PFSK-1 (cell line): ENCODE data around the gene ARAP1.

Experiments
- POLR2AphosphoS5 ChIP-seq: IDR thresholded peaks from 2 replicates; pipeline ENCODE4 v1.6.1; 2012; ENCODE audit warnings: low read depth, mild to moderate bottlenecking, control low read depth, low read length, moderate library complexity
- REST ChIP-seq, 2 experiments: IDR thresholded peaks; 2 replicates each; pipeline versions ENCODE4 v1.6.1 to v1.8.0; 2011 to 2012; ENCODE audit warnings: low read depth in 2 of 2, low read length in 2 of 2, control low read depth in 1 of 2, inconsistent platforms in 1 of 2, mild to moderate bottlenecking in 1 of 2, moderate library complexity in 1 of 2; ENCODE audit not compliant: insufficient read depth in 1 of 2
- SIN3A ChIP-seq: IDR thresholded peaks from 2 replicates; pipeline ENCODE4 v1.6.1; 2012; ENCODE audit warnings: mild to moderate bottlenecking, low read length, moderate library complexity, borderline replicate concordance; ENCODE audit not compliant: insufficient read depth

- TF ChIP-seq POLR2AphosphoS5 (no peak), REST (IDR thresholded peaks at IDR 0.05; ENCODE audit: insufficient read depth in 1 of 2, low read depth in 2 of 2, low read length in 2 of 2) (no peak), SIN3A (no peak)
Measured at GRCh38 chr11:72716290-72716689, 35.9 kb downstream of the ARAP1 start.
